ENCODE measurements around the gene C16orf90. TPM values are rescaled to one million over a fixed set of nuclear protein-coding genes. Genes with fewer than 3 reads are reported as not detected.

The C16orf90 gene
- polyA plus RNA-seq, 6 donors from 2014 or later: not detected

DNA sequence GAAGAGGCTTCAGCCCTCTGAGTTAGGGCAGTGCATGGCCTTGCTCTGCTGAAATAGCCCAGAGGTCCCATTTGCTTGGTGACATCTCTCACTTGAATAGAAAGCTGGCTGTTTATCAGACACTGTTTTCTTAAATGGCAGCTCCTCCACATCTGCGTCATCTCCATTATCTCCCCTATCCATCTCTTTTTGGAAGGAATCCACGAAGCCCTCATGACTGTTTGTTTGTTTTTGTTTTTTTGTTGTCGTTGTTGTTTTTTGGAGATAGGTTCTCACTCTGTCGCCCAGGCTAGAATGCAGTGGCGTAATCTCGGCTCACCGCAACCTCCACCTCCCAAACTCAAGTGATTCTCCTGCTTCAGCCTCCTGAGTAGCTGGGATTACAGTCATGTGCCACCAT lies 35.2 kb downstream of the C16orf90 start:
- H3K4me3 Mint-ChIP-seq: peak overlapping the region in 4 of 8 donors; percentile 38 to 94 (median 75)
- H3K9me3 Mint-ChIP-seq: no peaks in the 10 kb centered on the region
- peaks cover 42 to 65% (median 50%) of the 10 kb centered on the region in 3 donors for H3K4me1 Mint-ChIP-seq
- ATAC-seq (ENCODE audit: low read depth in 2 of 2) (no peak), DNase-seq (no peak)
- H3K27ac Mint-ChIP-seq: peak overlapping the region in 2 of 6 donors; percentile 1 to 84
- H3K36me3 Mint-ChIP-seq: no peaks in the 10 kb centered on the region
- no peaks in the 10 kb centered on the region for H3K27me3 Mint-ChIP-seq

DNA sequence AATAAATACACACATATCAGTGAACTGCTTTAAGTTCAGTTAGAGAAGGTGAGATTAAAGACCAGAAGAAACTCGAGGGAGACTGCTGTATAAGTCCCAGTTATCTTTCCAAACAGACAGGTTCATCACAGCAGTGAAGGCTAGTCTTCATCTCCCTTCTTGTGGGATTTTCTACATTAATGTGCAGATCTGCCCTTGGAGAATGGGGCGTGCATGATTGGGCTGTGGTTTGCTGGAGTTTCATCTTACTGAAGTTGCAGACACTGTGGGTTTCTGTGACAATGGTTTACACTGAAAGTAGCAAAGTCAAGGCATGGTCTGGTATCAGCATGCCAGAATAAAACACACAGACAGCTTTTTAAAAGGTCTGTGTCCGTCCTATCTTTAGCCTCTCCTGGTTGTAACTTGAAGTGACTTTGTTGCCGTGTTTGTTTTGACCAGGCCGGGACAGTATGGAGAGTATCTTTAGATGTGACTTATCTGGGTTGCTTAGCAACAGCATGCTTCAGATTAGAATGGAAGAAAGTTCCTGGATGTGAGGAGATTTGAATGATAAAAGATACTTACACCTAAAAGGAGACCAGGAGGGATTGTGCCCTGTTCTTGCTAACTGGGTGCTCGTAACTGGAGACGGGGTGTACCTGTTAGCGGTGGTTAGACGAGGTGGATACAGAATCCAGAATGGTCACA lies 35.7 kb downstream of the C16orf90 start:
- Mint-ChIP-seq H3K4me3 (peak overlapping the region; percentile 64 to 96 (median 86)), H3K4me1 (peaks cover 42 to 65% (median 49%) of the 10 kb centered on the region in 3 donors), H3K9me3 (no peaks in the 10 kb centered on the region), H3K27ac (peak overlapping the region in 4 of 6 donors; percentile 69 to 91 (median 89)), H3K27me3 (no peaks in the 10 kb centered on the region), H3K36me3 (no peaks in the 10 kb centered on the region)
- no peak for DNase-seq
- ATAC-seq (ENCODE audit: low read depth in 2 of 2): no peak

DNA sequence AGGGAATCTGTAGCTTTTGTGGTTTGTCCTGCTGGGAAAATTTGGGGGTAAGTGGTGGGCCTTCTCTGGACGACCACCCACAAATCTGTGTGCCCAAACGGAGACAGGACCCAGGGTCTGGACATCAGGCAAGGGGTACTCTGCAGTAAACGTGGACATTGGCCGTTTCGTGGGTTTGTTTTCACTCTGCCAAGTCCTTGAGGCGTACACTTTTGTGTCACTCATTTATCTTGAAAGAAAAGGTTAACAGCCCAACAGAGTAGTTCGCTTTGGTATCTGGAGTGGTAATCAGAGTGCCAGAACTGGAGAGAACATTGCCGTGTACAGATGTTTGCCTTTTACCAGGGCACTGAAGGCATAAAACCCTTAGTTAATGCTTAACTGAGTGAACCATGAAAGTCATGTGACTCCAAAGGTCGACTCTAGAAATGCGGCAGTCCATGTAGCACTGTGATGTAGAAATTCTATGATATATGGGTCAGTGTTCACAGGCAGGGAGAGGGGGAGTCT lies 36.4 kb downstream of the C16orf90 start:
- Mint-ChIP-seq H3K4me1 (peaks cover 37 to 63% (median 44%) of the 10 kb centered on the region in 3 donors), H3K9me3 (no peaks in the 10 kb centered on the region), H3K27ac (peak overlapping the region; percentile 85 to 94 (median 89)), H3K4me3 (peak overlapping the region; percentile 82 to 96 (median 90)), H3K36me3 (no peaks in the 10 kb centered on the region), H3K27me3 (no peaks in the 10 kb centered on the region)
- no peak for DNase-seq
- ATAC-seq (ENCODE audit: low read depth in 2 of 2): no peak

DNA sequence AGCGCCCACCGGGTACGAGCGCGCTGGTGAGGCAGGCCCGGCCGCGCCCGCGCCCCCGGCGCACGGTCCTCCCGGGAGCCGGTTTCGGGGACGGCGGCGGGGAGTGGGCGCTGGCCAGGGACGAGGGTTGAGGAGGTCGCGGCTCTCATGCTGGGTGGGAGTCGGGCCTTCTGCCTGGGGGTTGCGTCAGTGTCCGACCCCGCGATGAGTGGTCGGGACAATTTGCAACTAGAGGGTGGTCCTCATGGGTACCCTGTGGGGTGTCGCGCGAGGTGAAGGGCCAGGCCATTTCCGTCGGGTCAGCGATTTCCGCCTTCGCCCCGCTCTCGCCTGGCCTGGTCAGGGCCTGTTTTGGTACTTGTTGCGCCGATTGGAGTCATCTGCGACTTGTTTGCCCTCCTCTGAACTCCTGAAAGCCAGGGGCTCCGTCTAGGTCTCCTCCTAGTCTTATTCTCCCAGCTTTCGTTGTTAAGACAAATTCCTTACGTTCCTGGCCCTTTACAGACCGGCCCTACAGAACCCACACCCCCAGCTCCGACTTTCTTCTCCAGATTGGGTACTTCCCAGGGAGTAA lies 36.9 kb downstream of the C16orf90 start:
- no peaks in the 10 kb centered on the region for H3K9me3 Mint-ChIP-seq
- peak overlapping the region; percentile 85 to 94 (median 89) for H3K27ac Mint-ChIP-seq
- H3K4me1 Mint-ChIP-seq: peaks cover 37 to 60% (median 44%) of the 10 kb centered on the region in 3 donors
- ATAC-seq (ENCODE audit: low read depth in 2 of 2) (no peak), DNase-seq (no peak)
- no peaks in the 10 kb centered on the region for H3K27me3 Mint-ChIP-seq
- H3K4me3 Mint-ChIP-seq: peak overlapping the region; percentile 82 to 96 (median 90)
- H3K36me3 Mint-ChIP-seq: no peaks in the 10 kb centered on the region

DNA sequence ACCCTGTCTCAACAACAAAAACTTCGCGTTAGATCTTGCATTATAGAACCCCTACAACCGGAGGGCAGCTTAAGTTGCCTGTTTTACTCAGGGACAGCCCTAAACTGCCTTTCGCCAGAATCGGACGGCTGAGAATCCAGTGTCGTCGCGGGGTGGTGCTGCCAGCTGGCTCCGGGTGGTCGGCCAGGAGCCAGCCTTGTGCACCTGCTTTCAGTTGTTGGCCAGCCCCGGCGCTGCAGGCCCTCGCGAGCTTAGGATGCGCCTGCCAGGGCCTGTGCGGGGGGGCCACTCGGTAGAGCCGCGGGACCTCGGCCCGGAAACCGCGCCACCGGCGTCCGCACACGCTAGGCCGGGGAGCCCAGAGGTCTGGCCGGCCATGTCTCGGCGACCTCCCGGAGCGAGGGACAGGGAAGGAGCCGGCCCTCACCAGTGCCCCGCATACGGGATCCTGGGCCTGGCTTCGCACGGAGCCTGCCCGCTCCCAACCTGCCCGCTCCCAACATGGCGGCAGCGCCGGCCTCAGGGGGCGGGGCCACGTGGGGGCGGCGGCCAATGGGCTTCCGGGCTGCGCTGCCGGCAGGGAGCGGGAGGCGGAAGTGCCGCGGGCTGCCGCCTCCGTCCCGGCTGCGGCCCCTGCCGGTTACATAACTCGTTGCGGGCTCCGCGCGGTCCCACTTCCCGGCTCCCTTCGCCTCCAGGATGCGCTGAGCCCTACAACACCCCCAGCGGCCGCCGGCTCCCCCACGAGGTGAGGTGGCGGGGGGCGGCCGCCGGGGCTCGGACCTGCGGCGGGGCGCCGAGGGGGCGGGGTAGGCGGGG lies 37.6 kb downstream of the C16orf90 start:
- ATAC-seq (ENCODE audit: low read depth in 2 of 2) (peak; percentile 89 to 90), DNase-seq (peak; percentile 93)
- H3K36me3 Mint-ChIP-seq: no peaks in the 10 kb centered on the region
- H3K27me3 Mint-ChIP-seq: no peaks in the 10 kb centered on the region
- no peaks in the 10 kb centered on the region for H3K9me3 Mint-ChIP-seq
- H3K27ac Mint-ChIP-seq: peak overlapping the region; percentile 54 to 93 (median 84)
- H3K4me1 Mint-ChIP-seq: peaks cover 37 to 58% (median 44%) of the 10 kb centered on the region in 3 donors
- H3K4me3 Mint-ChIP-seq: peak overlapping the region; percentile 76 to 92 (median 86)

DNA sequence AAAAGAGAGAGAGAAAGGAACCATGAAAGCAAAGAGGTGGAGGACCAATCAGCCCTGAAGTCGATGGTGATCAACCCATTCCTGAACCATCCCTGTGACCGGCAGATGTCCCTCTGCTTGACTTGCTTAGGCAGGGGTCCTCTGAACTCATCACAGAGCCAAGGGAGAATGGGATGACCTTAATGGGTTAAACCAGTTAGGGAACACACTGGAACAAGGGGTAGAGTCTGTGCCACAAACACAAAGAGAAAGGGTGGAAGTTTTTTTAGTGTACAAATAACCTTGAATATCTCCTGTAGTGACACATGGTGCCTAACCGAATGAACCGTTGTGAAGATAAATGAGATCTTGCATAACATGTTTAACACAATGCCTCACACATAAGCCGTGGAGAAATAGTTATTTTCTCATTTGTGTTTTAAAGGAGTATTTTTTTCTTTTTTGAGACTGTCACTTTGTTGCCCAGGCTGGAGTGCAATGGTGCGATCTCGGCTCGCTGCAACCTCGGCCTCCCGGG lies 40.6 kb downstream of the C16orf90 start:
- H3K27ac Mint-ChIP-seq: peak overlapping the region in 2 of 6 donors; percentile 3 to 76
- peak overlapping the region in 4 of 8 donors; percentile 6 to 71 (median 50) for H3K4me3 Mint-ChIP-seq
- no peak for DNase-seq
- peaks cover 0 to 6% (median 0%) of the 10 kb centered on the region in 3 donors for H3K27me3 Mint-ChIP-seq
- ATAC-seq (ENCODE audit: low read depth in 2 of 2): no peak
- no peaks in the 10 kb centered on the region for H3K9me3 Mint-ChIP-seq
- no peaks in the 10 kb centered on the region for H3K36me3 Mint-ChIP-seq
- peaks cover 17 to 34% (median 23%) of the 10 kb centered on the region in 3 donors for H3K4me1 Mint-ChIP-seq

DNA sequence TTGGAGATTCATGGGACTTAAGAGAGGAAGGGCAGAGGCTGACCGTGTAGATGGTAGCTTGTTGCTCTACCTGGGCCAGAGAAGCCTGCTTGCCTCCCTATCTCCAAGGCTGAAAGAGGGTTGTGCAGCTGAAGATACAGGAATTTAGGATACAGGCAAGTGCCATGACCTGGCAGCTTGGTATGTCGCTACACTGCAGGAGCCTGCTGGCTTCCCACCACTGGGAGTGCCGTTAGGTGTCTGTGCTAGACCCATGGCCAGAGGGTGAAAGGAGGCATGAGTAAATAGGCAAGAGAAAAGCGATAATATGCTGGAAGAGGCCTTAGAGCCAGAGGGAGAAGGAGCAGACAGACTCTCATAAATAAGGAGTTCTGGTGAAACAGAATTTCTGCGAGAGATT lies 41.2 kb downstream of the C16orf90 start:
- Mint-ChIP-seq H3K9me3 (no peaks in the 10 kb centered on the region), H3K4me3 (peak overlapping the region in 1 of 8 donors; percentile 71), H3K27ac (peak overlapping the region in 2 of 6 donors; percentile 25 to 30), H3K27me3 (peaks cover 0 to 8% (median 0%) of the 10 kb centered on the region in 3 donors), H3K4me1 (peaks cover 11 to 28% (median 17%) of the 10 kb centered on the region in 3 donors), H3K36me3 (no peaks in the 10 kb centered on the region)
- DNase-seq (no peak), ATAC-seq (ENCODE audit: low read depth in 2 of 2) (no peak)

DNA sequence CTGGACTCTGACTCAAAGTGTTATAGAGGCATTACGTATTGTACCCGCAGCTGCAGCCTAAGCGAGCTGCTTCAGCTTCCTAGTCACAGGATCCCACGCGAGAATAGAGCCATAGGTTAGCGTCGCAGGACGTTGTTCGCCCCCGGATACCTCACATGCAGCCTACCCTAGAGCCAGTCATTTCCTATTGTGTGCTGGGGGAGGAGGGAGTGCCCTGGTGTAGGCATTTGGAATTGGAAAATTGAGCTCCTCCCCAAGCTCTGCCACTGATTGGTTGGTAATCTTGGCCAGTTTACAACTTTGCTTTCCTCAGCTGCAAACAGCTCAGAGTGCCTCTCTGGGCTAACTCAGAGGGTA lies 51.3 kb downstream of the C16orf90 start:
- ATAC-seq (ENCODE audit: low read depth in 2 of 2): peak; percentile 23 to 45
- Mint-ChIP-seq H3K4me3 (peak overlapping the region; percentile 96 to 99 (median 98)), H3K9me3 (peaks cover 4 to 22% (median 12%) of the 10 kb centered on the region in 7 donors), H3K27ac (peak overlapping the region; percentile 96 to 99 (median 98)), H3K36me3 (peaks cover 26 to 38% of the 10 kb centered on the region in 2 donors), H3K4me1 (peaks cover 8 to 27% (median 8%) of the 10 kb centered on the region in 3 donors), H3K27me3 (peaks cover 5 to 25% (median 5%) of the 10 kb centered on the region in 3 donors)
- DNase-seq: no peak

Other genes with a start within 250 kb of the C16orf90 start
- under 1 TPM in 1 of 6 donors, not detected in 5; 0.25 TPM for gene MEFV, start 238.9 kb downstream of the C16orf90 start, polyA plus RNA-seq (ENCODE audit: low read depth in 6 of 6)
- gene ZNF263, start 212.0 kb downstream of the C16orf90 start, polyA plus RNA-seq (ENCODE audit: low read depth in 6 of 6): 10 to 100 TPM; 39.8 to 65.5 (median 51.6) TPM
- gene TIGD7, start 190.1 kb downstream of the C16orf90 start, polyA plus RNA-seq (ENCODE audit: low read depth in 6 of 6): 1 to 10 TPM in 5 of 6 donors, under 1 TPM in 1; 0.52 to 9.7 (median 6.0) TPM
- gene ZNF75A, start 190.0 kb downstream of the C16orf90 start, polyA plus RNA-seq (ENCODE audit: low read depth in 6 of 6): 10 to 100 TPM; 22.4 to 59.6 (median 30.6) TPM
- 1 to 10 TPM in 3 of 6 donors, under 1 TPM in 2, not detected in 1; 0.20 to 1.9 (median 1.0) TPM for gene OR2C1, start 139.6 kb downstream of the C16orf90 start, polyA plus RNA-seq (ENCODE audit: low read depth in 6 of 6)
- 10 to 100 TPM; 11.2 to 33.3 (median 14.9) TPM for gene ZSCAN32, start 94.5 kb downstream of the C16orf90 start, polyA plus RNA-seq (ENCODE audit: low read depth in 6 of 6)
- 10 to 100 TPM in 2 of 6 donors, 1 to 10 TPM in 3, not detected in 1; 6.4 to 14.2 (median 8.9) TPM for gene ZNF174, start 94.3 kb downstream of the C16orf90 start, polyA plus RNA-seq (ENCODE audit: low read depth in 6 of 6)
- 1 to 10 TPM in 5 of 6 donors, under 1 TPM in 1; 0.78 to 3.2 (median 2.3) TPM for gene ZNF597, start 52.0 kb downstream of the C16orf90 start, polyA plus RNA-seq (ENCODE audit: low read depth in 6 of 6)
- 10 to 100 TPM; 17.0 to 48.8 (median 31.5) TPM for gene NAA60, start 51.8 kb downstream of the C16orf90 start, polyA plus RNA-seq (ENCODE audit: low read depth in 6 of 6)
- gene CLUAP1, start 5.5 kb upstream of the C16orf90 start, polyA plus RNA-seq (ENCODE audit: low read depth in 6 of 6): 10 to 100 TPM in 5 of 6 donors, 1 to 10 TPM in 1; 7.4 to 12.5 (median 11.3) TPM
- gene NLRC3, start 81.9 kb upstream of the C16orf90 start, polyA plus RNA-seq (ENCODE audit: low read depth in 6 of 6): 10 to 100 TPM in 4 of 6 donors, 1 to 10 TPM in 2; 7.9 to 20.8 (median 11.2) TPM
- 1 to 10 TPM in 1 of 6 donors, under 1 TPM in 5; 0.29 to 1.6 (median 0.74) TPM for gene SLX4, start 116.1 kb upstream of the C16orf90 start, polyA plus RNA-seq (ENCODE audit: low read depth in 6 of 6)
- gene DNASE1, start 159.2 kb upstream of the C16orf90 start, polyA plus RNA-seq (ENCODE audit: low read depth in 6 of 6): 10 to 100 TPM in 1 of 6 donors, 1 to 10 TPM in 4, not detected in 1; 2.5 to 24.4 (median 3.8) TPM
- 10 to 100 TPM; 31.2 to 54.4 (median 39.8) TPM for gene TRAP1, start 222.0 kb upstream of the C16orf90 start, polyA plus RNA-seq (ENCODE audit: low read depth in 6 of 6)